ENCODE measurements around the gene AGO3. TPM values are rescaled to one million over a fixed set of nuclear protein-coding genes. Genes with fewer than 3 reads are reported as not detected.

Gene AGO3
- total and polyA plus RNA-seq, 2 of the 13 experiments (the other 11 are each of a cell fraction or from before 2014, with no cell fraction given): 21.2 to 27.1 TPM

- Histone ChIP-seq H3K36me3 (replicated peaks in 1 of 2; ENCODE audit: control insufficient read depth in 1 of 2, insufficient read depth in 2 of 2, low read length in 2 of 2) (0 out of 5 replicates have a peak, but pooled peaks cover 0 to 11% of the 10 kb centered on the region in 2 experiments), H3K4me3 (replicated peaks in 1 of 3; ENCODE audit: insufficient read depth in 1 of 3, low read depth in 2 of 3, low read length in 3 of 3) (no peak overlapping the region), H3K4me2 (ENCODE audit: low read depth, low read length) (no peak overlapping the region), H3K27me3 (ENCODE audit: control insufficient read depth in 1 of 2, insufficient read depth in 2 of 2, low read length in 2 of 2) (no peaks in the 10 kb centered on the region), H3K79me2 (ENCODE audit: insufficient read depth, low read length) (peaks cover 11% of the 10 kb centered on the region), H3K9ac (ENCODE audit: insufficient read depth, low read depth, low read length) (no peak overlapping the region), H3K27ac (ENCODE audit: extremely low read length, insufficient read depth, low read length) (no peak overlapping the region), H3K4me1 (ENCODE audit: insufficient read depth, low read length) (no peaks in the 10 kb centered on the region), H2AFZ (ENCODE audit: low read length) (no peak overlapping the region), H3K9me3 (ENCODE audit: low read length) (no peaks in the 10 kb centered on the region), H4K20me1 (ENCODE audit: insufficient read depth, low read length) (no peaks in the 10 kb centered on the region; the same call in 1 of the 2 replicates)
- CTCF ChIA-PET (ENCODE audit: low intra/inter-chr PET ratio, low total read pairs): no interaction called here
- no TSS peak for BruUV-seq (replicated peaks)
- ATAC-seq: no peak
- WGBS (ENCODE audit: low lambda C conversion rate): 94% methylated on average over 1 of the region's 1 CpG
- intact Hi-C loops (cut with micrococcal nuclease; ENCODE audit: unreplicated experiment): no loop called here
- no peak for DNase-seq (ENCODE audit: low spot score)
- POLR2A ChIA-PET: no interaction called here
- no peak for TF ChIP-seq TGIF2 (CRISPR knock-in tag; IDR thresholded peaks at IDR 0.05)
- no peak for TF ChIP-seq TOE1 (CRISPR knock-in tag; IDR thresholded peaks at IDR 0.05)
- no peak for TF ChIP-seq GTF2F1 (IDR thresholded peaks at IDR 0.05; ENCODE audit: low read length)
- no peak for TF ChIP-seq CENPBD1 (CRISPR knock-in tag; IDR thresholded peaks at IDR 0.05; ENCODE audit: borderline replicate concordance, low read depth)
- no peak for TF ChIP-seq PAWR (CRISPR knock-in tag; IDR thresholded peaks at IDR 0.05; ENCODE audit: borderline replicate concordance)
- TF ChIP-seq MEIS2 (CRISPR knock-in tag; IDR thresholded peaks at IDR 0.05): no peak
- no peak for TF ChIP-seq SETDB1 (CRISPR knock-in tag; IDR thresholded peaks at IDR 0.05; ENCODE audit: borderline replicate concordance)
- TF ChIP-seq ZBTB21 (CRISPR knock-in tag; IDR thresholded peaks at IDR 0.05): no peak
- TF ChIP-seq HES4 (CRISPR knock-in tag; IDR thresholded peaks at IDR 0.05; ENCODE audit: borderline replicate concordance): no peak
- TF ChIP-seq TFDP1 (CRISPR knock-in tag; IDR thresholded peaks at IDR 0.05; ENCODE audit: borderline replicate concordance): no peak
- no peak for TF ChIP-seq ZNF503 (CRISPR knock-in tag; IDR thresholded peaks at IDR 0.05)
- TF ChIP-seq, protein P1, sequence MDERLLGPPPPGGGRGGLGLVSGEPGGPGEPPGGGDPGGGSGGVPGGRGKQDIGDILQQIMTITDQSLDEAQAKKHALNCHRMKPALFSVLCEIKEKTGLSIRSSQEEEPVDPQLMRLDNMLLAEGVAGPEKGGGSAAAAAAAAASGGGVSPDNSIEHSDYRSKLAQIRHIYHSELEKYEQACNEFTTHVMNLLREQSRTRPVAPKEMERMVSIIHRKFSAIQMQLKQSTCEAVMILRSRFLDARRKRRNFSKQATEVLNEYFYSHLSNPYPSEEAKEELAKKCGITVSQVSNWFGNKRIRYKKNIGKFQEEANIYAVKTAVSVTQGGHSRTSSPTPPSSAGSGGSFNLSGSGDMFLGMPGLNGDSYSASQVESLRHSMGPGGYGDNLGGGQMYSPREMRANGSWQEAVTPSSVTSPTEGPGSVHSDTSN (CRISPR knock-in tag; IDR thresholded peaks at IDR 0.05): no peak
- FAIRE-seq: no peak
- in situ Hi-C loops (cut with HindIII; ENCODE audit: extremely low pct_ligation_motif_present, low pct_unique_long_range_greater_than_20kb): no loop called here
Measured at GRCh38 chr1:35958558-35958957, 27.7 kb downstream of the AGO3 start.
